ENCODE results near the gene DAB2. TPM values are rescaled to one million over a fixed set of nuclear protein-coding genes. Genes with fewer than 3 reads are reported as not detected.

The DAB2 gene
- total and polyA plus RNA-seq, 2 of the 8 experiments (the other 6 are each of a cell fraction or from before 2014, with no cell fraction given) = 2.6 to 4.9 TPM

DNA sequence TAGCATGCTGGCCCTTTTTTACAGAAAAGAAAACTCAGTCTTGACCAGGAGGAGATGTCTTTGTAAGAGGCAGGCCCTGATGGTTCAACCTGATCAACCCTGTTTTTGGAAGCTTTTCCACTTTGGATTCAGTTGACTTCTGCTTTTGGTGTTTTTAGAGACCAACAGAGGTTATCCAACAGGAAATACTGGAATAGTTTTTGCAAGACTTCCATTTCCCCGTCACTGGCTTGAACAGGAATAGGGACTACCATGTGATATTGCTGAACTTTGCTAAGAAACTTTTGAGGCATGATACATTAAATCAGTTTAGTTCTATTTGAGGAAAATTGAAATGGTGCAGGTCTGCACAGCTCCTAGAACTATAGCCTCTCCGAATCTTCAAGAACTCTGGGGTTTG, 17.1 kb upstream of the DAB2 start:
- no peaks in the 10 kb centered on the region for H3K79me1 ChIP-seq (ENCODE audit: low read depth, low read length)
- no peak for FAIRE-seq
- WGBS, 2 experiments (ENCODE audit: extremely low coverage in 1 of 2, insufficient coverage in 1 of 2, insufficient read length in 1 of 2, insufficient replicate concordance in 2 of 2, low coverage in 1 of 2, low lambda C conversion rate in 2 of 2, missing lambda C conversion rate in 1 of 2) = 66% methylated on average over 2 of the region's 2 CpGs; no CpG with 5 or more reads in 1 of the 2 experiments
- no peak overlapping the region for H2AFZ ChIP-seq (ENCODE audit: low read length)
- DNase-seq (ENCODE audit: low read depth in 1 of 2, low spot score in 2 of 2) = no peak
- H3K79me2 ChIP-seq (ENCODE audit: control insufficient read depth in 1 of 2, insufficient read depth in 2 of 2, low read length in 2 of 2) = no peaks in the 10 kb centered on the region
- POLR2A ChIA-PET (ENCODE audit: partially characterized antibody) = interaction anchor here (2.1 kb wide), 1 partner anchor 18 kb away, joined by 4 read pairs; no protein-coding TSS in a partner anchor
- no peaks in the 10 kb centered on the region for H3K4me1 ChIP-seq (replicated peaks in 1 of 4; ENCODE audit: control insufficient read depth in 3 of 4, insufficient read depth in 4 of 4, low read length in 3 of 4)
- no peak overlapping the region for H2BK5ac ChIP-seq (ENCODE audit: low read depth, low read length)
- H3K9me3 ChIP-seq (ENCODE audit: insufficient read depth in 2 of 2, low read depth in 1 of 2, low read length in 1 of 2) = no peaks in the 10 kb centered on the region
- H4K91ac ChIP-seq (replicated peaks; ENCODE audit: insufficient read length, low read length) = no peak overlapping the region
- no peak overlapping the region for H2BK120ac ChIP-seq (replicated peaks; ENCODE audit: low read depth, low read length)
- H3K4ac ChIP-seq (replicated peaks; ENCODE audit: insufficient read length, low read depth, low read length) = no peak overlapping the region
- no peak overlapping the region for H3K18ac ChIP-seq (ENCODE audit: extremely low read depth, low read length)
- no peak overlapping the region for H2BK15ac ChIP-seq (ENCODE audit: low read length)
- H3K14ac ChIP-seq (ENCODE audit: insufficient read length) = no peak overlapping the region
- H3K23ac ChIP-seq (ENCODE audit: insufficient read length) = no peak overlapping the region
- H4K20me1 ChIP-seq (replicated peaks in 1 of 2; ENCODE audit: control insufficient read depth in 1 of 2, insufficient read depth in 2 of 2, low read length in 2 of 2) = no peaks in the 10 kb centered on the region
- no peak overlapping the region for H4K5ac ChIP-seq (ENCODE audit: insufficient read length, low read depth, low read length)
- H4K8ac ChIP-seq (ENCODE audit: extremely low read depth, insufficient read depth, low read length) = no peak overlapping the region
- no peaks in the 10 kb centered on the region for H3K27me3 ChIP-seq (replicated peaks in 1 of 4; ENCODE audit: control insufficient read depth in 3 of 4, extremely low read depth in 1 of 4, insufficient read depth in 3 of 4, low read length in 3 of 4)
- H2AK5ac ChIP-seq (ENCODE audit: low read depth, low read length) = no peak overlapping the region
- H3K4me2 ChIP-seq (ENCODE audit: insufficient read depth in 1 of 2, low read depth in 2 of 2, low read length in 2 of 2) = no peak overlapping the region
- no peaks in the 10 kb centered on the region for H3K36me3 ChIP-seq (ENCODE audit: control insufficient read depth in 2 of 4, insufficient read depth in 4 of 4, low read length in 3 of 4)
- no peak overlapping the region for H3K4me3 ChIP-seq (ENCODE audit: extremely low read depth in 1 of 4, insufficient read depth in 2 of 4, low read depth in 3 of 4, low read length in 4 of 4)
- no peak overlapping the region for H2BK12ac ChIP-seq (ENCODE audit: low read depth, low read length)
- H3K56ac ChIP-seq (replicated peaks; ENCODE audit: insufficient read length, low read depth, low read length) = no peak overlapping the region
- H3K9ac ChIP-seq (replicated peaks in 1 of 4; ENCODE audit: extremely low read depth in 1 of 4, low read depth in 3 of 4, low read length in 3 of 4) = no peak overlapping the region
- H3K27ac ChIP-seq (ENCODE audit: low read depth, low read length) = no peak overlapping the region
- no peak overlapping the region for H2BK20ac ChIP-seq (ENCODE audit: low read length)
- CTCF ChIA-PET (ENCODE audit: partially characterized antibody) = interaction anchor here (0.8 to 1.7 kb wide), 3 partner anchors 16 to 66 kb away, joined by 4 to 5 read pairs (median 4); partner anchors contain the start of gene DAB2
- H3K23me2 ChIP-seq (ENCODE audit: low read depth, low read length) = no peaks in the 10 kb centered on the region; the same call in 1 of the 2 replicates
- TF ChIP-seq HDAC6 (IDR thresholded peaks at IDR 0.05; ENCODE audit: low read depth, low read length) (no peak), TAF1 (IDR thresholded peaks at IDR 0.05; ENCODE audit: low read depth, low read length) (no peak), CBX5 (IDR thresholded peaks at IDR 0.05; ENCODE audit: low read depth, low read length) (no peak), CHD2 (IDR thresholded peaks at IDR 0.05; ENCODE audit: low read length) (no peak), TBP (IDR thresholded peaks at IDR 0.05; ENCODE audit: low read depth, low read length) (no peak)
